Activated CD8-positive, alpha-beta memory T cell treated with anti-CD3 and anti-CD28 coated beads, Interleukin-2, amount 50 U/mL, for 4 hours (primary cell): ENCODE results near the gene TMEM219.
"Not testable (repeated sequence)": the region's sequence is repeated elsewhere in the genome, so short reads cannot be mapped to it uniquely, and the experiment has no call there.

ENCODE experiments used
- DNase-seq: peaks from one replicate; pipeline ENCODE4 v3.0.0-alpha.2; 2020

Gene TMEM219

DNA sequence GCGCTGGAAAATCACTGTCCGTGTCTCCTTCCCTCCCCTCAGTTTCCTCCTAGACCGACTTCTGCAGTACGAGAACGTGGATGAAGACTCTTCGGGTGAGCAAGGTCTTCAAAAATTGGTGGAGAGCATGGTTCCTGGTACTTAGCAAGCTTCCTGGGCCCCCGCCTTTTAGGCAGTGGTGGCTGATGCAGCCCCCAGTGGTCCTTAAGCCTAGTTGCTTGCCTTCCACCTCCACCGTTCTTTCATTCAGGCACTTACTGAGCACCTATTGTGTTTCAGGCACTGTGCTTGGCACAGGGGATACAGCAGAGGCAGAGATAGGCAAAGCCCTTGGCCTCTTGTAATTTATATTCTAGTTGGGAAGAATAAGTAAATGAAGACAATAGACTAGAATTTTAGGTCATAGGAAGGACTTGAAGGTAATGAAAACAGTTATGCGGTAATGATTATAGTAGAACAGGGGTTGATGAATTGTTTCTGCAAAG lies 34.9 kb downstream of the TMEM219 start:
- no peak for DNase-seq

DNA sequence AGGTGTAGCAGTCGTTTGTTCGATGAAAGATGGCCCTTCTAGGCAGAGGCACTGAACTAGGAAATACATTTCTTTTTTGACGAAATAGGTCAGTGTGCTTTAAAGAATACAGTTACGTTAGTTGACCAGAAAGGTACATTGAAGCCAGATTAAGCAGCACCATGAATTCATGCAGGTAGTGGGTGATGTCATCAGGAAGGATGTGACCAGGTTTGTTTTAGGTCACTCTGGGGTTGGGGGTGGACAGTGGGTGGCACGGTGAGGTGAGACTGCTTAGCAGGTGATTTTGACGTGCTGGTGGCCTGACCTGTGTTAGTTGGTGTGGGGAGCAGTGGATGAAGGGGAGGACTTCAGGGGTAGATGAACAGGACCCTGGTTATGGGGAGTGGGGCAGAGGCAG lies 37.7 kb downstream of the TMEM219 start:
- DNase-seq, result no peak

DNA sequence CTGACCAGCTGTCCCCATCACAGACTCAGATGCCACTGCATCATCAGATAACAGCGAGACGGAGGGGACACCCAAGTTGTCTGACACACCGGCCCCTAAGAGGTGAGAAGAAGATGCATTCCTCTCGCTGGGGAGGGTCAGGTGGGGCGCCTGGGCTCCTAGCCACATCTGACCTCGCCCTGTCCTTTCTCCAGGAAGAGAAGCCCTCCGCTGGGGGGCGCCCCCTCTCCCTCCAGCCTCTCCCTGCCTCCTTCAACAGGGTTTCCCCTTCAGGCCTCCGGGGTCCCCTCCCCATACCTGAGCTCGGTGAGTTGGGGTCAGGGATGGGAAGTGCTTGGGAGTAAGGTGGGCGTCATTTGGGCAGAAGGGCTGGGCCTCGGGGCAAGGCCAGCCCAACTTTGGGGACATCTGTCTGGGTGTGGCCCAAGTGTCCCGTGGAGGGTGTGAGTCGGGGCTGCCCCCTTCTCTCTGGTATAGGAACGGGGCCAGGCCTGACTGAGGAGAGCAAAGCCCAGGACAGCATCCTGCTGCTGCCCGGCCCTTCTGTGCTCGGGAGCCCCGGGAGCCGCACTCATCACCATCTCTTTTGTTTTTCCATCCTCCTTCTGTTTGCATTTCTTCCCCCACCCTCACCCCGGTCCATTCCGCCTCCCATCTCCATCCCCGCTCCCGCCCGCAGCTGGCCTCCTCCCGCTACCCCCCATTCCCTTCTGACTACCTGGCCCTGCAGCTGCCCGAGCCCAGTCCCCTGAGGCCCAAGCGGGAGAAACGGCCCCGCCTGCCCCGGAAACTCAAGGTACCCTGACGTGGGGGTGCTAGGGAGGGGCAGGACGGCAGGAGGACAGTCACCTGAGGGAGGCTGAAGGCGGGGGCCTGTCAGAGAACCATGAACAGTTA lies 39.1 kb downstream of the TMEM219 start:
- no peak for DNase-seq

DNA sequence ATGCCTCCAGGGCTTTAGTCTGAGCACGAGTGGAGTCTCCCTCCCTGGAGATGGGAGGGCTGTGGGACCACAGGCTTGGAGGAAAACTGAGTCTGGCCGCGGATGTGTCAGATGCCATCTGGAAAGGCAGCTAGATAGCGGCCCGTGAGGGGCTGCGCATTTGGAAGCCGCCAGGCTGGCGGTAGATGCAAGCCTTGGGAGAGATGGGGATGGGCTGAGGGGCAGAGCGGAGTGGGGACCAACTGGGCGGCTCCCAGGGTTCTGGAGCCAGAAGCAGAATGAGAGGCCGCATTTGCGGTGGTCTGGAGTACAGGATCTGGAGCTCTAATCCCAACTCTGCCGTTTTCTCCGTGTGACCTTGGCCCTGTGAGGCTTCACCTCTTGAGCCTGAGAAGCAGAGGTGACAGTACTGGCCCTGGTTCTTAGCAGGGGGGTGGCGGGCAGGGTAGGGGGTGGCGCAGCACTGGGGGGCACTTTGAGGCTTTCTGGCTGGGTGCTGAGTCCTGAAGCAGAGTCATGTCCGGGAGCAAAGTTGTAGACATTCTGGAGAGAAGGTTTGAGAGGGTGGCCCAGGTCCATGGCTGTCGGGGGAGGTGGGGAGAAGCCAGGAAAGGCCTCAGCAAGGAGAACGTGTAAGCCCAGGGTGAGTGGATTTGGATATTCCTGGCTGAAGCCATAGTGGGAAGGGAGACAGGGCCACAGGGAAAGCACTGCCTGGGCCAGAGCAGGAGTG lies 40.9 kb downstream of the TMEM219 start:
- DNase-seq, result no peak

DNA sequence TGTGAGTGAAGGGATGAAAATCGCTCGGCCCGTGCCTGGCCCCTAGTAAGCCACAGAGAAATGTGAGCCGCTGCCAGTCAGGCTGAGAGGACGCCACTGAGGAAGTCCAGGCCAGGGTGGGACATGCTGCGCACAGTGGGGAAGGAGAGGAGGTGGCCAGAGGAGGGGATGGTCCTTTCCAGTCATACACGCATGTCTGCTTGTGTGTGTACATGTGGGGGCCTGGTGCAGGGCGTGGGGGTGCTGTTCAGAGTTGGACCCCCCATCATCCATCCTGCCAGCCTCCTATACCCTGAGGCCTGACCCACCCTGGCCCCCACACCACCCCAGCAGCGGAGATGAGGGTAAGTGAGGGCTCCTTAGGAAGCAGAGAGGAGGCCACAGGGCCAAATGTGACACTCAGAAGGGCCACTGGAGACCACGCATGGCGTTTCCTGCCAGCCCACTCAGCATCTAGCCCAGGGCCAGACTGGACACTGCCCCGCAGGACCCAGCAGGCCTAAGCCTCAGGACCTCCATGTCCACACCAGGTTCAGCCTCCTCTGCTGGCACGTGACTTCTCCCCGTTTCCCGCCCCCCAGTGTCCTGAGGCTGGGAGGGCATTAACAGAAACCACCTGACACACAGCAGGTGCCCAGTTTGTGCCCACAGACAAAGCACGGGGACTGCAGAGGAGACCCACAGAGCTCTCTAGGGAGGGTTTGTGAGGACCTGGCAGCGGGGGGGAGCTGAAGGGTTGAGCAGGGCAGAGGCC lies 42.0 kb downstream of the TMEM219 start:
- DNase-seq, result no peak

DNA sequence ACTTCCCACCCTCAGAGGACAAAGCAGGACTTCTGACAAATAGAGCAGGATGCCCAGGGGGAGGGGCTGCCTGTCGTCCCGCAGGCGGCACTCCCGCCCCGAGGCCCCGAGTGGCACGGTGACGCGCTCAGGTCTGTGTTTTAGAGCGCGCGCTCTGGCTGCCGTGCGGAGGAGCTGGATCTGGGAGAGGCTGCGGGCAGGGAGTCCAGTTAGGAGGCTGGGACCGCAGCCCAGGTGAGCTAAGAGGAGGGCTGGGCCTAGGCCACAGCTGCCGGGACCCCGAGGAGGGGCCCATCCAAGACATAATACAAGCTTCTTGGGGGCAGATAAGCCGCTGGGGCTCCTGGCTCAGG lies 42.5 kb downstream of the TMEM219 start:
- DNase-seq, result no peak

DNA sequence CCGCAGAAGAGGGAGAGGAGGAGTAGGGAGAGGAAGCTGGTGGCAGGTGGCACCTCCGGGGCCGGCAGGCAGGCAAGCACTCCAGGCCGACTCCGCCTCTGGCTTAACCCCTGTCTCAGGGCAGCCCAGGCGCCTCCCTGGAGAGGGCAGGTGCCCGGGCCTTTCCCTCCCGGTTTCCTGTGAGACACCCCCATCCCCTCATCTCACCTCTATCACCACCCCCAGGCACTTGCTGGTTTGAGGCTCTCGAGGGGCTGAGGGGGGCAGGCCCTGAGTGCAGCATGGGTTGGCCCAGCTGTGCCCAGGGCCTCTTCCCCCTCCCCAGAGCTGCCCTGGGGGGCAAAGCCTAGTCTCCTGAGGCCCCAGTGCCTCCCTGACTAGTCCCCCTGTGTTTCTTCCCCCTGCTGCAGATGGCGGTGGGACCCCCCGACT lies 42.9 kb downstream of the TMEM219 start:
- no peak for DNase-seq

DNA sequence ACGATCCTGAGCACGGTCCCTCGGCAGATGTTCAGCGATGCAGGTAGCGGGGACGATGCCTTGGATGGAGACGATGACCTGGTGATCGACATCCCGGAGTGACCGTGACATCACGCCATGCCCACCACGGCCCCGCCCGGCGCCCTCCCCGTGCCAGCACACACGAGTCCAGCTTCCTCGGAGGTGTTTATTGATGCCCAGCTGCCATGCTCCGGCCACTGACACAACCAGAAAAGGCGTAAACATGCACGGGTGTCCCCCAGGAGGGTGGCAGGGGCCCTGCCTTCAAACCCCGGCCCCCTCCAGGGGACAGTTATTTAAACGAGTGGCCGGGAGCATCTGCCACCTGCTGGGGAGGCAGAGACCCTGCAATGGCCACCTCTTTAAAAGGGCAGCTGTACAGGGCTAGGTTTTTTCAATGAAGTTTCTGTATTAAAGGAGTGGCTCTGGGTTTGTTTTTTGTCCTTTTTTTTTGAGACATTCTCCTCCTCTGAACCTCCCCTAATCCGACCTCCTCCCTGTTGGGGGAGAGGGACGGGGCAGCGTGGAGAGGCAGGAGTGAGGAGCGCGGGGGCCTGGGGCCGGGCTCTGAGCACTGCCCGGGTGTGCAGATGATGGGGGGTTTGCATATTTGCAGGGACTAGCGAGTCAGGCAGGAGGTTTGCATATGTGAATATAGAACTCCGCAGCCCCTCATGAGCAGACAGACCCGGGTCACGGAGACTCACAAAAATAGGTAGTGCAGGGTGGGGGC lies 43.6 kb downstream of the TMEM219 start:
- DNase-seq, result no peak

DNA sequence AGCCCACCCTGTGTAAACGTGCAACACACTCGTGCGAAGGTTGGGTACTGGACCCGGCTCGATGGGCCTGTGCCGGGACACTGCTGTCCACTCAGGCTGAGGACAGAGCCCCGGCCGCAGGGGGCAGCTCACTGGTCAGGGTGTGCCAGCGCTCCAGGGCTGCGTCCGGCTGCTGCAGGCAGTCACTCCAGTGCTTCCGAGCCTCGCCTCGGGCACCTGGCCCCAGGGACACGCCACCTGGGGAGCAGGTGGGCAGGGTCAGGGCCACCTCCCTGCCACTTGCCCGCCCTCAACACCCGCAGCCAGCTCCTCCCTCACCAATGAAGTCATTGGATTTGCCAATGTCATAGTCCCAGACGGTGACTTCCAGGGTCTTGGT lies 44.2 kb downstream of the TMEM219 start:
- no peak for DNase-seq

DNA sequence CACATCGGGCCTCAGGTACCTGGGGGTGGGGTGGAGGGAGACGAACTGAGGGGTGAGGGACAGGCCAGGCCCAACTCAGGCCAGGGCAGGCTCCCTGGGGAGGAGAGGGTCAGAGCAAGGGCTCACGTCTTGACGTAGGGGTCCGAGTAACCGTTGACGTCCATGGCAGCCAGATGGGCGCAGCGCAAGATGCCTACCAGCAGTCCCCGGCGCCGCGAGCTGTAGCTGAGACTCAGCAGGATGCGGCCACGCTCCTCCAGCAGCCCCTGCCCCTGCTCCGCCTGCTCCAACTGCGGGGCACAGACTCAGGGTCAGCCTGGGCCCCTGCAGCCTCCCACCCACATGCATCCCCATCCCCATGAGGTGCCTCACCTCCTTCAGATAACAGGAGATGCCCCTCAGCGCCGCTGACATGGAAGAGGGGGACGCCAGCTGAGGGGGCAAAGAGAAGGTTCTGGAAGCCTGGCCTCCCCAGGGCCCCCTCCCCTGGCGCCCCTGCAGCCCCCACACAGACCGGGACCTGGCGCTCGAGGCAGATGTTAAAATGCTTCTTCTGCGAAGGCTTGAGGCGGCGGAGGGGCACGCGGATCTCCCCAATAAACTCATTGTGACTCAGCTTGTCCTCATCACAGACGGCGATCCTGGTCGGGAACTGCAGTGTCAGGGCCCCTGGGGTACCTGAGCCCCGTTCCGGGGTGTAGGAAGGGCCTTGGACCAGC lies 44.9 kb downstream of the TMEM219 start:
- no peak for DNase-seq

DNA sequence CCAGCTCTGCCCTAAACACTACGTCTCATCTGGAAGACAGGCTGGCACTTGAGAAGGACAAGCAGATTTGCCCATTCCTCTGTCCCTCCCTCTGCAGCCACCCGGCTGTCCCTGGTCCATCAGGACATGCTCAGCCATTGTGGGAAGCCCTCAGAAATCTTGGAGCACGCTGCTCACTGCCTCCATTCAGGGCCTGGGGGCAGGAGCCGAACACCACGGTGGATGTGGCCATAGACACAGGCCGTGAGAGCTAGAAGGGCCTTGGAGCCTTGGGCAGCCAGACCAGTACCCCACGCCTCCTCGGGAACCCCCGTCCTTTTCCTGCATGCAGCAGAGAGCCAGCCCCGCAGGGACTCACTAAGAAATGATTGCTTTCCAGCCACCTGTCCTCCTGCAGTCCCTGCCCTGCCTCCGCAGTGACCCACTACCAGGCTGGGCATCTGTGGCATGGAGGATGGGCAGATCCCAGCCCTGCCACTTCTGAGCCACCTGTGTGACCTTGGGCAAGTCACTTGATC lies 45.6 kb downstream of the TMEM219 start:
- no peak for DNase-seq

DNA sequence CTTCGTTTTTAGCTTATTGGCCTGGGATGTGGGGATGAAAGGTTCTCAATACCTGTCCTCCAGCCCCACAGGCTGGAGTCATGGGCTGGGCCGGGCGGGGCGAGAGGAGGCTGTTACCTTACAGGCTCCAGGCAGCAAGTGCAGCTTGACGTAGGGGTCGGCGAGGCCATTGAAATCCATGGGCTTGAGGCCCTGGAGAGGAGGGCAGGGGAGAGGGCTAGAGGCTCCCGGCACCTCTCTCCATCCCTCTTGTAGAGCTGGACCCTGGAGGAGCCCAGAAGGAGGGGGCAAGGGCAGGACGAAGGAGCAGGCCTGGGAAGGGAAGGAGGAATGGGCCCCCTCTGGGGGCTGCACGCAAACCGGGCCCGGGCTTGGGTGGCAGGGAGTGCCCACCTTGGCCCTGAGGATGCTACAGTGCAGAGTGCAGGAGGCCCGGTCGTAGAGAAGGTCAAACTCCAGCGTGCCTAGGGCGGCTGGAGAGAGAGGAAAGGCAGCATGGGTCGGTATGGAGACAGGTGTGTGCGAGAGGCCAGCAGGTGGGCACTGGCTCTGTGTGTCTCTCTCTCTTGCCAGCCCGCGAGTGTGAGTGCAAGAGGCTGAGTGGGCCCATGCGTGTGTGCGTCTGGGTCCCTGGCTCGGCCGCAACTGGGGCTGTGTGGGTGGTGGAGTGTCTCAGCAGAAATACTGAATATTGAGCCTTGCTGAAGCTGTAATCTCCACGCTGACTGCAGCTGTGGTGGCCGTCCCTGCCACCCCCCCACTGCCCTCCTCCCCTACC lies 47.4 kb downstream of the TMEM219 start:
- no peak for DNase-seq

DNA sequence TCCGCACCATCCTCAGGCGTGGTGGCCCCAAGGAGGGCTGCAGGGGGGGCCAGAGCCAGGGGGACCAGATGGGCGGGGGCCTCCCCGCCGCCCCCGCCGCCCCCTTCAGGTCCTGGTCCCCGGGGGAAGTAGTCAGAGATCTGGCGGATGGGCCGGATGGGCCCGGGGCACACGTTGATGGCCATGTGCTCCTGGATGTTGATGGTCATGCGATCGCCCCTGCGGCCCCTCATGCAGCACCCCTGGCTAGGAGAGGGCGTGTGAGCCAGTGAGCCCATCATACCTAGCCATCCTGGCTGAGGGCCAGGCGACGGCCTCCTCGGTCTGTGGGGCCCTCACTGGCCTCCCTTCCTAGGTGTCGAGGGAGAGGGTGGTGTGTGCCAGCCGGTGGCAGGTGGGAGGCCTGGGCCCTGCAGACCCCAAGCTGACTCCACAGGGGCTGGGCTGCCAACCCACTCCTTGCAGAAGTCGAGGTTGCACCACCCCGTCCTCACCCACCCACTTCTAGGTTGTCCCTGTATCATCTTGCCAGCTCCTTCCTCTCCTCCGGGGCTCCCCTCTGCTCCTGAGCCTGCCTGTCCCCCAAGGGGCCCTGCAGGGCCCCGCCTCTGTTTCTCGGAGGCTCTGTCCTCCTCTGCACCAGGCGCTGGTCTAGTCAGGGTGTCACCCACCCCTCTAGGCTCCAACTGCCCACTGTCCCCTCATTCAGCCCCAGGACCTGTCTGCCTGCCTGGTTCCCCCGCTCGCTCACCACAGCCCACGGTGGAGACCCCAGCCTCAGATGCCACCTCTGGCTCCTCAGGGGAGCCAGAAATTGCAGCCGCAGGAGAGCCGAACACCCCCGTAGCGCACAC lies 48.3 kb downstream of the TMEM219 start:
- no peak for DNase-seq

DNA sequence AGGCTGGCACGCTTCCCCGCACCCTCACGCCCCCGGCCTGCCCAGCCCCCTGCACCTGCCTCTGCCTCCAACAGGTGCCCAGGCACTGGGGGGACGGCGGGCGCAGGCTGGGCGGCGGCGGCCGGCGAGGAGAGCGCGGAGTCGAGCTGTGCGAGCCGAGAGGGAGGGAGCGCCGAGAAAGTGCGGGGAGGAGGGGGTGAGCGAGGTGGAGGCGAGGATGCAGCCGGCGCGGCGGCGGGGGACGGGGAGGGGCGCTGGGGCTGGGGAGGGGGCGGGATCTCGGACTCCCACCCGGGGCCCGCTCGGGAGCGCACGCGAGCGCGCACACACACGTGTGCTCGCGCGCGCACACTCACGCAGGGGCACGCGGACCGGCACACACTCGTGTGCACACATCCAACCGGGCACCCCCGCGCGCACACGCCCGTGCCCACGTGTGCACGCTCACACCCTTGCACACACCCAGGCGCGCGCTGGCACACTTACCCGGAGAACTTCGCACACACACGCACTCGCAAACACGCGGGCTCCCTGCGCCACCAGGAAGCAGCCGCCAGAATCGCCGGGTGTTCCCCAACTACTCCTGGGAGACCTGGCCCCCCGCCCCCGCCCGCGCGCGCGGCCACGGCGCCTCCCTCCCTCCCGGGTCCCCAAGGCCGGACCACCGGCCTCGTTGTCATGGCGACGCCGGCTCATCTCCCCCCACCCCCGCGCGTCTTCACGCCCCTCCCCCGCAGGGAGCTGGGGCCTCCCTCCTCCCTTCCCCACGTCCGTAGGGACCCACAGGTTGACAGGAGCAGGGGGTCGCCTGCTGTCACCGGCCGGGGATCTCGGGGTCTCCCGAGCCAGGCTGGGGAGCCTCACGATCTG lies 49.2 kb downstream of the TMEM219 start, which contains the start of gene DOC2A:
DOC2A (minus strand) TSS at position 184 of the 870 bp plus-strand sequence. CDS start 805 bp downstream, outside the sequence.
- no peak for DNase-seq

DNA sequence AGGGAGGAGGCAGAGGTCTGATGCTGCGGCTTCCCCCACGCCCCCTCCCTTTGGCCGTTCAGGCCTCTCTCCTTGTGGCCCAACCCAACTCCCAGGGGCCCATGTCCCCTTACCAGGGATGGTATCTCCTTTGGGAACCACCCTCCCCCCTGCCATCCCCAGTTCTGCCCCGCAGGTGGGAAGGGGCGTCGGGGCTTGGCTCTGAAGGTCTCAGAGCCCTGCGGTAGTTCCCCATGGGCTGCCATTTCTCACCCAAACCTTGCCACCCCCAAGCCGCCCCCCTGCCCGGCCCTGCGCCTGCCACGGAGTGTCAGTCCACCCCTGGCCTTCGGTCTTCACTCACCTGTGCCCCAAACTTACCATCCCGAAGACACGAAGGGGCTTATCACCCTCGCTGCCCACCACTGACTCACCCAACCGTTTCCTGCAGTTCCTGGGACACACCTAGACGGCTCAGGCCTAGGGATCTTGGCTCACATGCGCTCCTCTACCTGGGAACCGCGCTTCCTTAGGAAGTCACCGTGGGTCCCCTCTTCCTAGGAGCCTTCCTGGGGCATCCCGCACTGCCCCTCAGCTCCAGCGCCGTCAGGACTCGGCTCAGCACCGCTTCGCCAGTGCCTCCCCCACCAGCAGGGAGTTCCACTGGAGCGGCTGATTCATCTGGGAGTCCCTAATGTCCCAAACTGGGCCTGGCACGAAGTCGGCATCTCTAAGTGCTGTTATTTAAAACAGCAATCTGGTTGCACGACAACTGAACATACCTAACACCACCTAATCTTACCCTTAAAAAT lies 50.0 kb downstream of the TMEM219 start:
- no peak for DNase-seq

DNA sequence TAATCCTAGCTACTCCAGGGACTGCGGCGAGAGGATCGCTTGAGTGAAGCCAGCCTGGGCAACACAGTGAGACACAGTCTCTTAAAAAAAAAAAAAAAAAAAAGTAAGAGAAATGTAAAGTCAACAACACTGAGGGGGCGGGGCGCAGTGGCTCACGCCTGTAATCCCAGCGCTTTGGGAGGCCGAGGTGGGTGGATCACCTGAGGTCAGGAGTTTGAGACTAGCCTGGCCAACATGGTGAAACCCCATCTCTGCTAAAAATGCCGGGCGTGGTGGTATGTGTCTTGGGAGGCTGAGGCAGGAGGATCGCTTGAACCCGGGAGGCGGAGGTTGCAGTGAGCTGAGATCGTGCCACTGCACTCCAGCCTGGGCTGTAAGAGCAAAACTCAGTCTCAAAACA lies 50.7 kb downstream of the TMEM219 start:
- not testable (repeated sequence) for DNase-seq

DNA sequence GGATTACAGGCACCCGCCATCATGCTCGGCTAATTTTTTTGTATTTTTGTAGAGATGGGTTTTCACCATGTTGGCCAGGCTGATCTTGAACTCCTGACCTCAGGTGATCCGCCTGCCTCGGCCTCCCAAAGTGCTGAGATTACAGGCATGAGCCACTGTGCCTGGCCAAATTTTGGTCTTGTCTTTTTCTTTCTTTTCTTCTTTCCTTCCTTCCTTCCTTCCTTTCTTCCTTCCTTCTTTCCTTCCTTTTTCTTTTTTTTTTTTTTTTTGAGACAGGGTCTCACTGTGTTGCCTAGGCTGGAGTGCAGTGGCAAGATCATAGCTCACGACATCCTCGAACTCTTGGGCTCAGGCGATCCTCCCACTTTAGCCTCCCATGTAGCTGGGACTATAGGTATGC lies 53.6 kb downstream of the TMEM219 start:
- DNase-seq, result not testable (repeated sequence)
